MV-4-11 (cell line): ENCODE results near the gene TMEM141.

ENCODE experiments used
- DNase-seq: peaks from one replicate; lab custom pipeline; 2025; lab: John Stamatoyannopoulos, UW

The TMEM141 gene

DNA sequence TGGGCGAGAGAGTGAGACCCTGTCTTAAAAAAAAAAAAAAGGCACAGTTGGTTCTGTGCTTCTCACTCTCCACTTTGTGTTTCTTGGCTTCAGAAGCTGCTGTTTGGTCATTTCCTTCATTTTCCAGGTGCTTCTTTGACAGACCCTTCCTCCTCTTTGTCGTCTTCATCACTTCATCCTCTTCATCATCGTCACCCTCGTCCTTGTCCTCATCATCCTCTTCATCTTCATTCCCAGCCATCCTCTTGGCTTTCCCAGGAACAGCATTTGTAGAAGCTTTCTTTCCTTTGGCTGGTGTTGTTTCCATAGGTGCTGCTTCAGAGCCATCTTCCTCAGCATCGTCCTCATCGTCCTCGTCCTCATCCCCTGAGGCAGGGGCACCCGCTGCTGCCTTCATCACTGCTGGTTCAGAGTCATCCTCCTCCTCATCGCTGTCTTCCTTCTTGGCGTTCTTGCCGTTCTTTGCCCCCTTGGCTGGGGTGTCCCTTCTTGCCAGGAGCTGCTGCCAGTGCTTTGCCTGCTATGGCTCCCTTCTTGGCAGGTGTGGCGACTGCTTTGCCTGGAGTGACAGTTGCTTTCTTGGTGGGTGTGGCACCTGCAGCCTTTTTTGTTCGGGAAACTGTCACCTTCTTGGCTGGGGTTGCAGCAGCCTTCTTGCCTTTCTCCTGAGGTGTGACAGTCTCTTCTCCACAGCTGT is 23.7 kb downstream of the TMEM141 start:
- DNase-seq: no peak

DNA sequence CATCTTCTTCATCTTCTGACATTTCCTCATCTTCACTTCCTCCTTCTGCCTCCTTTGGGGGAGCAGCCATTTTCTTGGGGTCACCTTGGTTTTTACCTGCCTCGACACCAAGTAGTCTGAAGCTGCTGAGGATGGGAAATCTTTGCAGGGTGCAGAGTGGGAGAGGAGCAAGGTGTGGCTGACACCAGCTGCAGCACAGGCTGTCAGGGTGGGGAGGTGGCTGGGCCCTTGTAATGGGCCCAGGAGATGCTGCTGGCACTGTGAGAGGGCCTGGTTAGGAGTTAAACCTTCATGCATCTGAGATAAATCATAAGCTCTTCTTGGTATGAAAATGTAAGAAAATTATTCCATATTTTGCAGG is 24.3 kb downstream of the TMEM141 start:
- no peak for DNase-seq

DNA sequence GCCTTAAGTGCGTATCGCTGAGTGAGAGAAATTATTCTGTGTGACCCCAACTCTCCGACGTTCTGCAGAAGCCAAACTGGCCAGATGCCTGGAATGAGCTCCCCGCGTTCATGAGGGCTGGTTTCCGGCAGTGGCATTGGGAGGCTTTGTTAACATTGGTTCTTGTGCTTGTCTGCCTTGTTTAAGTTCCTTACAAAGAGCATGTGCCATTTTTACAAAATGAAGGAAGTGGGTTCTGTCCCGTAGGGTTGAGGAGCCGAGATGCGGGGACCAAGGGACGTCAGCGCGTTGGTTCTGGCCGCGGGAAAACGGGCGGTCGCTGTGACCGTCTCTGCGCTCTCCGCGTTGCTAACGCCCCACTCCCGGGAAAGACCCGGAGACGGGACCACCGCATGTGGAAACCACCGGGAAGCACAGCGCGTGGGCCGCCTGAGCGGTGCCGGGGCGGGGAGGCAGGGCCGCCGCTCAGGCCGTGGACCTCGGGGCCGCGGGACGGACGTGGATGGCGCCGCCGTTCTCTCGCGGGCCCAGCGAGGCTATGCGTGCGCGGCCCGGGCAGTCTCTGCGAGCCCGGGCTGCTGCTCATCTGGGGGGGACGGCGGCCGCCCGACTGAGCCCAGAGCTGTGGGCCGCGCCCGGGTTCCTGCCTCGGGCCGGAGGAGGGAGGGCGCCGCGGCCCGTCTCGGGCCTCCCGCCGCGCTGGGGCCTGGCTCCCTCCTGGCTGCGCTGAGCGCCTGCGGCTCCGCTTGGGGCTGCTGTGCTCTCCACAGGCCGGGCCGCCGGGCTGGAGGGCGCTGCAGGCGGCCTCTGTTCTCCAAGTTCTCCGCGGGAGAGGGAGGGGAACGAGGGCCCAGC is 30.1 kb downstream of the TMEM141 start:
- no peak for DNase-seq

DNA sequence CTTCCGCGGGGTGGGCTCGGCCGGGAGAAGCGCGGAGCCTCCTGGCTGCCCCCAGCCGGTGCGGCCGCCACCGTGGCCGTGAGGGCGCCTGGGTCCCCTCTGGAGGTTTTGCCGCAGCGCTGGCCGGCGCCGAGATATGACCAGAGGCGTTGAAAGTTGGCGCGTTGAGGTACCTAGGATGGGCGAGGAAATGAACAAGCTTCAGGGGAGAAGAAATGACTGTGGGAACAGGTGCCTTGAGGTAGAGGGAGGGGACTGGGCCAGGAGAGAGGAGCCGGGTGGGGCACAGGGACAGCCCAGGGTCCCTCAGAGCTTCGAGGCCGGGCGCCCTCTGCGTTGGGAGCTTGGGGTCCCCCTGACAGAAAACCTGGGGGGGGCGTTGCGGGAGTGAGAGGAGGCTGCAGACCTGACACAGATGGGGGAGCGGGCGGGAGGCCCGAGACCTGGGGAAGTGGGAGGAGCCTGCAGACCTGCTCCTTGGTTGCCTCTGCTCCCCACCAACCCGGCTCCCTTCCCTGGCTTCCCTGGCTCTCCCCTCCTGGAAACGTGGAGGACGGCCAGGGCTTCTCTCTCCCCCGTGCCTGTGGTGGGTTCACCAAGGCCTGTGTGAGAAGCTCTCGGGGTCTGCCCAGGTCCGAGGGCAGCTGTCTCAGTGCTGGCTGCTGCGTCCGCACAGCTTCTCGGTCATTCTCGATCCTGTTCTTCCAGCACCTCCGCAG is 30.8 kb downstream of the TMEM141 start:
- no peak for DNase-seq

DNA sequence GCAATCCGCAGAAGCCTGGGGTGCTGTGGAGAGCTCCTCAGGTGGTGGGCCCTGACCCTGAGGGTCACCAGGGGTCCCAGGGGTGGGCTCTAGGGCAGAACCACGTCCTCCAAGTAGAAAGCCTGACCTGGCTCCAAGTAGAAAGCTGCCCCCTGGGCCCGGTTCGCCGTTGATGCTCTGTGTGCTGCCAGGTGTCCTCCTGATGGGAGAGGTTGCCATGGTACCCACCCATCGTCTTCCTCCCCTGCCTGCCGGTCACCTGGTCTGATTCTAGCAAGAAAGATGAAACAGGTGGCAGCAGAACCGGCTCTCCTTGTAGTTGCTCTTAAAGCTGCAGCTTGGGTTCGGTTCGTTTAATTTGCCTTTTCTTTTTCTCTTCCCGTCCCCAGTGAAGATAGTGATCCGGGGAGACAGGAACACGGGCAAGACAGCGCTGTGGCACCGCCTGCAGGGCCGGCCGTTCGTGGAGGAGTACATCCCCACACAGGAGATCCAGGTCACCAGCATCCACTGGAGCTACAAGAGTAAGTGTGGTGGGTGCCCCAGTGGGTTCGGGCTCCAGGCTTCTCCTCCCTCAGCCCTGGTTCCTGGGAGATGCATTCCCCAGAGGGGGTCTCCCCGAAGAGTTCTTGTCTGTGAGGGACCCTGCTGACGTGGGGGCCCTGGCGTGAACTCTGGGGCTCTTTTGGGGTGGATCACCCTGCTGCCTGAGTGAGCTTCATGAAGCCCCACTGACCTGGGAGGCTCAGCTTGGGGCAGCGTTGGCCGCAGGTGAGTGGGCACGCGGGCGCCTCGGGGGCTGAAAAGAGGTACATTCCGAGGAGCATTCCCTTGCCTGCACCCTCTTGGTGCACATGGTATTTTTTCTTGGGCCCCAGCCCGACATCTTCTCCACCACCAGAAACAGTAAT is 32.2 kb downstream of the TMEM141 start:
- no peak for DNase-seq

DNA sequence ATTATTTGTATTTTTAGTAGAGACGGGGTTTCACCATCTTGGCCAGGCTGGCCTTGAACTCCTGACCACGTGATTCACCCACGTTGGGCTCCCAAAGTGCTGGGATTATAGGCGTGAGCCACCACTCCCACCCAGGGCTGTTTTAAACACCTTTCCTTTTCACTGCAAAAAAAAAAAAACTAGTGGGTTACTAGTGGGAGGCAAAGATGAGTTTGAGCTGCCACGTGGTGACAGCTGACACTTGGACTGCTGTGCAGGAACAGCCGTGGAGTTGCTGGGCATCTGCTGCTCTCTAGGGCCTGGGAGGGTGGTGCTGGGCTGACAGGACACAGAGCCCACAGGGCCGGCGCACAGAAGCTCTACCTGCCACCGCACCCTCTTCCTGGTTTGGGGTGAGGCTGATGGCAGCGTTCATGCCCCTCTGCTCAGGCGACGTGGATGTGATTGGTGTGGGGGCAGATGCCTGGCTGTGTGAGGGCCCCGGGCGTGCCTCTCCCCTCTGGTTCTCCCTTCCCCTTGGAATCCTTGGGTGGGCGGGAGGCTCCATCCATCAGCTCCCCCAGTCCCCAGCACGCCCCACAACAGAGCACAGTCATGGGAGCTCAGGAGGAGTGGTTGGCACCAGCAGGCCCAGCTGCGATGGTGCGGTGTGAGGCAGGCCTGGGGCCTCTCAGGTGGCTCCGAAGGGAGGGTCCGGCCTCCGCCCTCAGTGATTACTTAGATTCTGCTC is 33.5 kb downstream of the TMEM141 start:
- DNase-seq: no peak

DNA sequence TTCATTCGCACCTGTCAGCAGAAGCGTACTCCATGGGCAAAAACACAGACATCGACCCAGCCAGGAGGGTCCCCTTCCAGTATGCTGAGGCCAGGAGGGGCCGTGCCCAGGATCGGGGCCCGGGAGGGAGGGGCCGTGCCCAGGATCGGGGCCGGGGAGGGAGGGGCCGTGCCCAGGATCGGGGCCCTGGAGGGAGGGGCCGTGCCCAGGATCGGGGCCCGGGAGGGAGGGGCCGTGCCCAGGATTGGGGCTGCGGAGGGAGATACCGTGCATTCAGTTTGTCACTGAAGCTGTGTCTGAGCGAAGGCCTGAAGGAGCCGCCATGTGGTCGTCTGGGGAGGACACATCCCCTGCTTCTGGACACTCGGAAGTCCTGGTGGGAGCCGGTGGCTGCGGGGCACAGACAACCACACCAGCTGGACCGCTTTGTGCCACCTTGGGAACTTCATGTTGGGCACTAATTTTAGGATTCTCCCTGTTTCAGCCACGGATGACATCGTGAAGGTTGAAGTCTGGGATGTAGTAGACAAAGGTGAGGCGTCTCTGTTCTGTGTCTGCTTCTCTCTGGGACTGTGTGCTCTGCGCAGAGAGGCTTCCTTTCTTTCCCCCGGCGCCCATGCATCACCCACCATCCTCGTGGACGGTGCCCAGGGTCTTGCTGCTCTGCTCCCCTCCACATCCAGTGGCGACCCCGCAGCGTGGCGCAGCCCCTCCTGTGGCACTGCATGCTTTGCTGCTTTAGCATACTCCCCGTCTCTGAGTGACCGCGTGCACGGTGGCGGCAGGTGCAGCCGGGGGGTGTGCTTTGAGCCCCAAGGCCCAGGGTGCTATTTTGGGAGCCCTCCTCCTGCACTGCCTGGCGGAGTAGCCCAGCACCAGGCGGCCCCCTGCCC is 34.4 kb downstream of the TMEM141 start:
- no peak for DNase-seq

DNA sequence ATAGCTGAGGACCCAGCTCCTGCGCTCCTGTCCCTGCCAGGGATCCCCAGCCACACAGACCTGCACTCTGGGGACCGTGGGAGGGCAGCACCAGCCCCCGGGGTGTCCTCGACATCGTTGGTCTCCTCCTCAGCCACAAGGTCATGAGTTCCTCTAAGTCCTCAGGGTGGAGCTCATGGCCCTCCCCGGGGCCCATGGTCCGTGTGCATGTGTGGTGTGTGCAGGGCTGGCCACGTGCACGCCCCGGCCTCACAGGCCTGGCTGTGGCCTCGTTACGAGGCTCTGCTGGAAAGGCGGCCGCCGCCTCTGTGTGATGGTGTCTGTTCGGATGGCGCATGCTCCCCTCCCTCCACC is 35.0 kb downstream of the TMEM141 start:
- DNase-seq: no peak

DNA sequence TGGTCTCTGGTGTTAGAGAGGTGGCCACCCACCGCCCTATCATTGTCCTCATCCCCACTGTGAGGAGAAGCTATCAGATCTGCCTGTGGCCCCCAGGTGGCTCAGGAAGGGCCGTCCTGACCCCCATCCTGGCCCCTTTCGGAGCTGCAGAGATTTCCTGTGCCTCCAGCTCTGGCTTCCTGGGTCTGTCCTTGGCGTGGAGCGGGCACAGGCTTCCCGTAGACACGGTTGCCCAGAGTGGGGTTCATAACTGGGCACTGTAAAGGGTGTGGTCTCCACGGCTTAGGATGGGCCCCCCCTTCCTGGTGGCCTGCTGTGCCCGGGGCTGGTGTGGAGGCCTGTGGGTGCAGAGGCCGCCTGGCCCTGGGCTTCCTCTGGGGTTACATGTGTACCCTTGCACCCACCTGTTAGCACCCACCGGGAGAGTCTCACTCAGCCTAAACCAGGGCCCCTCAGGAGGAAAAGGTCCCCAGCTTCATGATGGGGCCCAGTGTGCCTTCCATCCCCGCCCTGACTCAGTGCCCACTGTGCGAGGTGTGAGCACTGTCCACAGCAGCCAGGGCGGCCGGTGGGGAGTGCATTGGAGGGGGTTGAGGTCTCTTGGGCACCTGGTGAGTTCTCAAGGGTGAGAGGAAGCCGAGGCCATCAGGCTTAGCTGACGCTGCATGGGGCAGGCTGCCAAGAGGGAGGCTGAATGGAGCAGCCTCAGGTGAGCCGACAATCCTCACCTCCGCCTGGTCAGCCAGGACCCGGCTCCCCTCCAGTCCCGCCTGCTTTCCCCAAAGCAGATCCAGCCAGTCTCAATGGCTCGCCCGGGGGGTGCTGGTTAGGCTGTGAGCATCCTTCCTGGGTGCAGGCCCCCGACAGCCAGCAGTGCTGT is 35.8 kb downstream of the TMEM141 start:
- DNase-seq: no peak

DNA sequence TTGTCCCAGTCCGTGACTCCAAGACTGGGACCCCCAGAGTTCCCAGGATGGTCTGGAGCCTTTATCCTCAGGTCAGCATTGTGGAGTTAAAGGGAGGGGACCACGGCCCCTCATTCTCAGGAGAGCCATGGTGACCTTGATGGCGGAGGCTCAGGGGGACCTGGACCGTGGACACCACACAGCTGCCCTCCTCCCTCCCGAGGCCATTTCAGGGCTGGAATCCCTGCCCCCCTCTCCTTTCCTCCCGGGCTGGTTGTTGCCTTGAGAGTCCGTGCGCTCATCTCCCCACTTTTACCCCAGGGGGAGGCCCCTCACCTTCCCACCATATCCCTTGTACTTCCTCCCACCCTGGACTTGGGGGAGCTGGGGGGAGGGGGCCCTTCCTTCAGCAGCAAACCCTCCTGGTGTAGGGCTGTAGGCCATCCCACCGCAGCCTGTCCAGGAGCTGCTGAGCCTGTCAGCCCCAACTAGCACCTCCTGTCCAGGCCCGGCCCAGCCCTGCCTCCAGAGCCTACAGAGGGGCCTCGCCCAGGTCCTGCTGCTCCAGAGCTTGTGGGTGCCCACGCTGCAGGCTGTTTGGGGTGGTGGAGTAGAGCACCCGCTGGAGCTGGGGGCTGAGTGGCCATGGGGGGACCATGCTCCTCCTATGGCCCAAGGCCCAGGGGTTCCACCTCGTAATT is 36.8 kb downstream of the TMEM141 start:
- DNase-seq: no peak

DNA sequence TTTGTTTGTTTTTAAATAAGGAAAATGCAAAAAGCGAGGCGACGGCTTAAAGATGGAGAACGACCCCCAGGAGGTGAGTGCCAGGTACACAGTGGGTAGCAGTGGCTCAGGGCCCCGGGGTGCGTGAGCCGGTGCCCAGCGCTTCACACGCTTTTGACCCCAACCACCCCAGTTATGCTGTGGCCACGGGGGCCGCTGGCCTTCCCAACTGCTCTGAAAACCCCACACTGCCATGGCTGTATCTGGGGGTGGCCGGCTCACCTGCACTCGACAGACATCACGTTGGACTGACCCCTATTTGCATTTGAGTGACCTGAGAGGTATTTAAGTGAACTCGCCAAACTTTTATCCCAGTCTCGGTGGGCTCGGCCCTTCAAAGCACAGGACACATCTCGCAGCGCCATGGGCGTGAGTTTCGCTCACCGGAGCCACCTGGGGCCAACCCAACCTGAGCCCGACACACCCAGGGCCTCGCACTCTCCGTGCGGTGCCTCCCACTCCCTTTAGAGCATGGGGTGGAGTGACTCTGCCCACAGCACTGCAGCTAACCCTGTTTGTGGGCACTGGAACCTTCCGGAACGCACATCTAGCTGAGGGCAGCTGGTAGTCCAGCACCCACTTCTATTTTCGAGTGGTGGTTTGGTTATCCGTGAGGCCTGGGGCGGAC is 37.5 kb downstream of the TMEM141 start:
- no peak for DNase-seq

DNA sequence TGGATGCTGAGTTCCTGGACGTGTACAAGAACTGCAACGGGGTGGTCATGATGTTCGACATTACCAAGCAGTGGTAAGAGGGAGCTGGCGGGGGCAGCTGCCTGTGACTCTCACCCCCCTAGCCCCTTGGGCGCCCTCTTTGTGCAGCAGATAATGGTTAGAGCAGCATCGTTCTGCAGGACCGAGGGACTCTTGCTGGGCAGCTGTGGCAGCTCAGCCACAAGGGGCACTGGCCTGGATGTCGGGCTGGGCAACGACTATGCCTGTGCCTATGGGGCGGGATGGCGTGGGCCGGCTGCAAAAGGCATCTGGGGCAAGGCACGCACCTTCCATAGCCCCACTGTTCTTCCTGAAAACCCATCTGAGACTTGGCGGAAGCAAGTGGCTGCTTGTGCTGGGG is 38.3 kb downstream of the TMEM141 start:
- DNase-seq: no peak

DNA sequence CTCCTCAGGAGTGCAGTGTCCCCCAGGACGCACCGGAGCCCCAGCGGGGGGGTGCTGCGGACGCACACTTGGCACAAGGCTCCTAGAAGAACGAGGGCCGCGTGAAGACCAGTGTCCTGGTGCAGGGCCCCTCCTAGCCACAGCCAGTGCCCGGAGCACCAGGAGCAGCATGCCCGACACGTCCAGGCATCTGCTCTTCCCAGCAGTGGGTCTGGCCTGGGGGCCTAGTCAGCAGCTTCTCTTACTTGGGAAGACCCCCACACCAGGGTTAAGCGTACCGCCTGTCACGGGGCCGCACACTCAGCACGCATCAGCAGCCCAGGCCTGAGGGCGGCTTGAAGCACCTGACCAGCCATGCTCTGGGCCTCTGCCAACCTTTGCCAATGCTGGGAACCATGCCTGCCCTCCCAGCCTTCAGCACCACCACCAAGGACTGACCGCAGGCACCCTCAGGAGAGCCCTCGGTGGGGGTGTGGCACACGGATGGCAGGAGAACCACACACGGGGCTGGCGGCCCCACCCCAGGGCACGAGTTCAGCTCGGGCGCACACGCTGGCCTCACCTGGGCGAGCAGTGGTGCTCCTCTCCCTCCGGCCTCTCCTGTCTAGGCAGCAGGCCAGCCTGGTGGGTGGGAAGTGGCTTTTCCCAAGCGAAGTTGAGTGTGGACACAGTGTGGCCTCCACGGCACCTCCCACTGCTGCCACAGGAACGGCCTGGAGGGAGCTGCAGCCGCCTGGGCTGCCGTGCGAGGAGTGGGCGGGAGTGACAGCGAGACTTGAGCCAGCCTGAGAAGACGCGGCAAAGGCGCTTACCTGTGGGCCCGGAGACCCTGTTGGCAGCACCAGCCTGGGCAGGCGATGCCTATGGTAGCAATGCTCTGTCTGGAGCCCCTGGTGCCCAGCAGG is 39.1 kb downstream of the TMEM141 start:
- no peak for DNase-seq

DNA sequence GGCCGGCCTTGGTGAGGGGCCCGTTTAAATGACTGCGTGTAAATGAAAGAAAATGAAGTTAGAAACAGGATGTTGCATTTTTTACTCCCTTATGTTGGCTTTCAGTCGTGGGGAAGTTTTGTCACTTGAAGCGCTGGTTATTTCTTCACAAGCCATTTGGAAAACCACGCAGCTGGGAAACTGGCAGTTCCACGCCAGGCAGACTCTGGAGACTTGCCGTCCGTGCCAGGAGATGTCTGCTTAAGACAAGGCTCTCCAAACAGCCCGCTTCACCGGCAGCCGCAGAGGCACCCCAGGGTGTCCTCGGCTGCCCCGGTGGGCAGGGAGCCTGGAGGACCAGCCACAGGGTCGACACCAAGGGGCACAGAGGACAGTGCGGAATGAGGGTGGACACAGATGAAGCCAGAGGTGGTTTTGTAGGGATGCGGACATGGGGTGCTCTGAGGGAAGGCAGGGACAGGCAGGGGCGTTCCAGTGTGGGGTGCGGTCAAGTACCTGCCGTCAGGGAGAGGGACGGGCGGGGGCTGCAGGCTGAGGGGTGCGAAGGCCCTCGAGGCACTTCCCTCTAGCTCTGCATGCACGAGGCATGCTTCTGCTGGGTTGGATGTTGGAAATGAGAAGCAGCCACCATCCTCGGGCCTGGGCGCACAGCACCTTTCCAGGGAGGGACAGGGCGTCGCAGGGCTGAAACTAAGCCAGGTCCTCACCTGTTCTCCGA is 40.0 kb downstream of the TMEM141 start:
- peak; percentile 33 for DNase-seq

DNA sequence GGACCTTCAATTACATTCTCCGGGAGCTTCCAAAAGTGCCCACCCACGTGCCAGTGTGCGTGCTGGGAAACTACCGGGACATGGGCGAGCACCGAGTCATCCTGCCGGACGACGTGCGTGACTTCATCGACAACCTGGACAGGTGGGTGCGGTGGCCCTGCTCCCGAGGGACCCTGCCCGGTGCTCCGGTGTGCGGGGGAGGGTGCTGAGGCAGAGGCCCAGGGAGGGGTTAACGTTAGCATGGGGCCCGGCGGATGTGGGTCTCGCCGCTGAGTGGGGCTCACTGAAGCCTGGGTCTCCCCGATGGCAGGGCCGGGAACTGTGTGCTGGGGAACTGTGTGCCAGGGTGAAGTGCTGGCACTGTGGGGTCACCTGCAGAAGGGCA is 40.6 kb downstream of the TMEM141 start:
- DNase-seq: no peak

DNA sequence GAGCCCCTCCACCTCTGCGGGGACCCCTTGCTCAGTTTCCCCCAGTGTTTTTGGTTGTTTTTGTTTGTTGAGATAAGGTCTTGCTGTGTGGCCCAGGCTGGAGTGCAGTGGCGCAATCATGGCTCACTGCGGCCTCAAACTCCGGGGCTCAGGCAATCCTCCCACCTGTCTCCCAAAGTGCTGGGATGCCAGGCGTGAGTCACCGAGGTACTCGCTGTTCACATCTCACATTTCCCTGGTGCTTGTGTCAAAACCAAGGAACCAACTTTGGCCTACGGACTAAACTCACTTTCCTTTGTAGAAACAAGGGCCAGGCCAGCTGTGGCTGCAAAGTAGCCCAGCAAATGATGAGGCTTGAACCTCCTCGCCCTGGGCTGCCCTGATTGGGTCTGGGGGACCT is 41.4 kb downstream of the TMEM141 start:
- no peak for DNase-seq
